ENCODE data around the gene ENTPD2.
"Not testable (repeated sequence)": the region's sequence is repeated elsewhere in the genome, so short reads cannot be mapped to it uniquely, and the experiment has no call there.

Gene ENTPD2

DNA sequence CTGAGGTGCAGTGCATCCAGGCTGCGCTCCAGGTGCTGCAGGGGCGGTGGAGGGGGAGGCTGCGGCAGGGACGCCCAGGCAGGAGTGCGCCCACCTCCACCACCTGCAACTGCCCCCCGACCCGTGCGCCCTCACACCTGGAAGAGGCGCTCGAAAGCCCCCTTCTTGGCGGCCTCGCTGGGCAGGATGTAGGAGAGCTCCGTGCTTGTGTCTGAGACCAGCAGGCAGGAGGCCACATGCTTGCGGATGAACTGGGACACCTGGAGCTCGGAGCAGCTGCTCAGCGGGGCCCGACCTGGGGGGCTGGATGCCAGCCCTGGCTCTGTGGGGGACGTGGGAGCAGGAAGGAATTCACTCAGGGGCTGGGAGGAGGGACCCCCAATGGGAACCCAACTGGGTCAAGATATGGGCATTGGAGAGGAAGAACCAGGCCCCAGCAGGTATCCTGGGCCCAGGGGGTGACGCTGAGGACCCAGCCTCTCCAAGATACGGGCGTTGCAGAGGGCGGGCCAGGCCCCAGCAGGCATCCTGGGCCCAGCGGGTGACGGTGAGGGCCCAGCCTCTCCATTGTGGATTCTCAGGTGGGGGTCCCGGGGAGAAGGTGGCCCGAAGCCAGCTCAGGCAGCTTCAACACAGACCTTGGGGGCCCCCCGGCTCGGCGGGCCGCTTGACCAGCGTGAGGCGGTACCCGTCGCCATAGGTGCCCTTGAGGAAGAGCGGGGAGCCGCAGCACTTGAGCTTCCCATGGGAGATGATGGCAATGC, 38.9 kb downstream of the ENTPD2 start:
- Mint-ChIP-seq H3K9me3 (ENCODE audit: low read depth) (no peaks in the 10 kb centered on the region), H3K27ac (no peak overlapping the region), H3K4me3 (no peak overlapping the region), H3K4me1 (ENCODE audit: low read depth) (no peaks in the 10 kb centered on the region), H3K27me3 (no peaks in the 10 kb centered on the region), H3K36me3 (no peaks in the 10 kb centered on the region)

DNA sequence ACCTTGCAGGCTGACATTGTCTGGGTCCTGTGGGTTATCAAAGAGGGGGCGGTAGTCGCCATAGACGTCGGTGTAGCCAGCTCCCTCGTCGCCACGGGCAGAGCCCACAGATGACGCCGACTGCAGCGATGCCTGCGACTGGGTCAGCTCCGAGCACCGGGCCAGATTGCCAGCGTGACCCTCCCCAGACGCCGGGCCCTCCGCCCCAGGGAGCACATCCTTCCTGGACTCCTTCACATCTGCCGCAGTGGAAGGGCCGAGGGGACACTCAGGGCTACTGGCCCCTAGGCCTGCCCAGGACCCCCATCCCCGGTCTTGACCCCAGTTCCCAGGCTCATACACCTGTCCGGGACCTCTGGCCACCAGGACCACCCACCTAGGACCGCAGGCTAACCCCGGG, 39.7 kb downstream of the ENTPD2 start:
- Mint-ChIP-seq H3K4me1 (ENCODE audit: low read depth) (no peaks in the 10 kb centered on the region), H3K36me3 (no peaks in the 10 kb centered on the region), H3K9me3 (ENCODE audit: low read depth) (no peaks in the 10 kb centered on the region), H3K27ac (no peak overlapping the region), H3K27me3 (no peaks in the 10 kb centered on the region), H3K4me3 (no peak overlapping the region)

DNA sequence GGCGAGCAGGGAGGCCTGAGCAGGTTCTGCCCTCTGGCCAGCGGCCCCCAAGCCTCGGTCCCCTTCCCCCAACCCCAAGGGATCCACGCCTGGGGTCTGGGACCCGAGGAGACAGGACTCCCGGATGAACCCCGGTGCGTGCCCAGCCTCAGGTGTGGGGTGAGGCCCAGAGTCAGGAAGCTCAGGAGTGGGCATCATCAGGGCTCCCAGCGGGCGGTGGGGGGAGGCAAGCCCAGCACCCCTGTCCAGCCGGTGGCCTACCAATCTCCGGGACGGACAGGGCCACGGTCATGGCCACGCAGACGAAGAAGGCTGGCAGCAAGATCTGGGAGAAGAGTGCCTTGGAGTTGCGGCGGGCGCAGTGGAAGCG, 40.3 kb downstream of the ENTPD2 start:
- no peaks in the 10 kb centered on the region for H3K27me3 Mint-ChIP-seq
- no peaks in the 10 kb centered on the region for H3K4me1 Mint-ChIP-seq (ENCODE audit: low read depth)
- H3K4me3 Mint-ChIP-seq: no peak overlapping the region
- no peak overlapping the region for H3K27ac Mint-ChIP-seq
- no peaks in the 10 kb centered on the region for H3K36me3 Mint-ChIP-seq
- H3K9me3 Mint-ChIP-seq (ENCODE audit: low read depth): no peaks in the 10 kb centered on the region

DNA sequence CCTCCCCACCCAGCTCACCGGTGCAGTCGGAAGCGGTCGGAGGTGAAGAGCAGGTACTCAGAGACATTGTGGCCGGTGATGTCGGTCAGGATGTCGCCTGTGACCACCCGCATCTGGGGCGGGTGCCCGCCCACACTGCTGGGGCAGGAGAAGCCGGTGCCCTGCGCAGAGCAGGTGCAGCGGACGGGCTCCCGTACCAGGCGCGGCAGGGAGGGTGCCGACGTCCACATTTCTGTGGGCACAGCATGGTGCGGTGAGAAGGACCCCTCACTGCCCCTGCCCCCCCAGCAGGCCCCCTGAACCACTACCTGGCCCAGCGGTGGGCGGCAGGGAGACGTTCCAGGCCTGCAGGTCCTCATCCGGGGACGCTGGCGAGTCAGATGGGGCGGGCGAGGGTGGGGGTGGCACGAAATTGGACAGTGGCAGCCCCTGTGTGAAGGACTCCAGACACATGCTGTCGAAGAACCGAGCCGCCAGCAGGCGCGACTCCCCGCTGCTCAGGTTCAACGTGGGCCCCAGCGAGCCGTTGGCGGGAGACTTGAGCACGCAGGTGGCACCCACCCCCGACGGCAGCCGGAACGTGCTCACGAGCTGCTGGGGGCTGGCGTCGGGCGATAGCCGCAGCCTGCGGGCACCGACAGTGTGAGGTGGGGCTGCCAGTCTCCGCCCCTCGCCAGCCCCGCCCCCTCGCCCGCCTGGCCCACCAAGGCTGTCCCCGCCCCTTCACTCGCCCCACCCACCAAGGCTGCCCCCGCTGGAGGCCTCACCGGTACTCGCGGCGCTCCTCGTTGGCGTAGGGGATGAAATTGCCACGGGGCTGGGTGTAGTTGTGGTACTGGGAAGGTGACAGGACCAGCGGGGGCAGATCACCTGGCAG, 40.9 kb downstream of the ENTPD2 start:
- Mint-ChIP-seq H3K27me3 (no peaks in the 10 kb centered on the region), H3K4me3 (no peak overlapping the region), H3K36me3 (no peaks in the 10 kb centered on the region), H3K9me3 (ENCODE audit: low read depth) (no peaks in the 10 kb centered on the region), H3K4me1 (ENCODE audit: low read depth) (no peaks in the 10 kb centered on the region), H3K27ac (no peak overlapping the region)

DNA sequence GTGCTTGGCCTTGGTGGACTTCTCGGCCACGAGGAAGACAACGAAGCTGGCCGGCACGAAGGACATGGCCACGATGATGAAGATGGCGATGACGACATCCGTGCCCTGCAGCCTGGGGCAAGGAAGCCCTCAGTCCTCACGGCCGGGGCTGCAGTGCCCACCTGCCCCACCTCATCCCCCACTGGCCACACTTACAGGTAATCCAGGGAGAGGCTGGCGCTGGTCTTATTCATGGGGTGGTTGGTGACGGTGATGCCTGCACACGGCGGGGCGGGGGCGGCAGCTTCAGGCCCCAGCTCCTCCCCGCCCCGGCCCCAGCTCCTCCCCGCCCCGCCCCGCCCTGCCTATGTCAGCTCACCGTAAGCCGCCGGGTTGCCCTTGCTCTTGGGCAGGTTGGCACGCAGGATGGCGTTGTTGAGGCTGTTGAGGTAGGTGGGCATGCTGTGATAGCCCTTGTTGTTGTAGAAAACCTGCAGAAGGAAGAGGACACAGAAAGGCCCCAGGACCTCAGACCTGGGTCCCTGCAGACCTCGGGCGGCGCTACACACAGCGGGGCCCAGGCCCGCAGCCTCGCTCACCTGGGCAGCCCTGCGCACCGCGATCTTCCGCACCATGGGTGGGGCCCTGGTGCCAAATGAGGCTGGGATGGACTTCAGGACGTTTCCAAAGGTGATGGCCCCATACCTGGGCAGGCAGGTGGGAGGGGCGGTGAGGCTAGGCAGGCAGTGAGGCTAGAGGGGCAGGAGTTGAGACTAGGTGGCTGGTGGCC, 41.8 kb downstream of the ENTPD2 start:
- no peak overlapping the region for H3K27ac Mint-ChIP-seq
- no peaks in the 10 kb centered on the region for H3K4me1 Mint-ChIP-seq (ENCODE audit: low read depth)
- no peak overlapping the region for H3K4me3 Mint-ChIP-seq
- H3K36me3 Mint-ChIP-seq: no peaks in the 10 kb centered on the region
- no peaks in the 10 kb centered on the region for H3K27me3 Mint-ChIP-seq
- no peaks in the 10 kb centered on the region for H3K9me3 Mint-ChIP-seq (ENCODE audit: low read depth)

DNA sequence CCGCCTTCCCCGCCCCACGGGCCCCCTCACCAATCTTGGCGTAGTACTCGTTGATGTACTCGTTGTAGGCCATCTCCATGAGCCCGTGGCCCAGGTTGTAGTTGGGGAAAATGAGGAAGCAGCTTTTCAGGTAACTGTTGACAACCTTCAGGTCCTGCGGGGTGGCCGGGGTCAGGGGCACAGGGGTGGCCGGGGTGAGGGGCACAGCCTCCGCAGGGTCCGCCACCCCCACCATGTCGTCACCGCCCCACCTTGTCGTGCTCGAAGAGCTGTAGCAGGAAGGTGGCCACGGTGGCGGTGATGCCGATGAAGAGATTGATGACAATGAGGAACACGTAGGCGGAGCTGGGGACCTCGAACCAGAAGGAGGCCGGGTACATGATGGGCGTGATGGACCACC, 42.7 kb downstream of the ENTPD2 start:
- no peak overlapping the region for H3K27ac Mint-ChIP-seq

DNA sequence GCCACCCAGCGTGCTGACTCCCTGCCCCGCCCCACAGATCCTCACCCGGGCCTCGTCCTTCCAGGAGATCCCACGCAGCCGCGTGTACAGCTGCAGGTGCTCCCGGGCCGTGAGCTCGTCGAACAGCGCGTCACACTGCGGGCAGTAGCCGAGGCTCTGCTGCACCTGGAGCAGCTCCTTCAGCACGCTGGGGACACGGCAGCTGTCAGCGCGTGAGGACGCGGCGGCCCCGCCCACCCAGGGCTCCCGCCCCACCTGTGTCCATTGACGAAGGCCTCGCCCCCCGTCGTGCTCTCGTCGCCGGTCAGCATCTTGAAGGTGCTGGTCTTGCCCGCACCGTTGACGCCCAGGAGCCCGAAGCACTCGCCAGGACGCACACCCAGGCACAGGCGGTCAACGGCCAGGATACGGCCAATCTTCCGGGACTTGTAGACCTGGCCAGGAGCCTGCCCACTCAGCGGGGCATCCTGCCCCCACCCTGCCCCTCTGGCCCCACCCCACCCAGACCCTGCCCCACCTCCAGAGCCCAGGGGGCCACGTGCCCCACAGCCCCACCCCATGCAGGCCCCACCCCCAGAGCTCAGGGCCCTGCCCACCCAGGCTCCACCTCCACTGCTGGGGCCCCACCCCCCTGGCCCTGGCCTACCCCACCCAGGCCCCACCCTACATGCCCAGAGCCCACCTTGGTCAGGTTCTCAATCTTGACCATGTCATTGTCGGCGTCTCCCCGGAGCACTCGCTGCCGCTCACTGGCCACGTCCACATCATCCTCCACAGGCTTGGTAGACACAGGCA, 43.7 kb downstream of the ENTPD2 start:
- Mint-ChIP-seq H3K27me3 (no peaks in the 10 kb centered on the region), H3K9me3 (ENCODE audit: low read depth) (no peaks in the 10 kb centered on the region), H3K4me1 (ENCODE audit: low read depth) (peaks cover 4% of the 10 kb centered on the region), H3K4me3 (no peak overlapping the region), H3K27ac (no peak overlapping the region), H3K36me3 (no peaks in the 10 kb centered on the region)

More for the DNA sequence above, 42.7 kb downstream of the ENTPD2 start:
- no peaks in the 10 kb centered on the region for H3K36me3 Mint-ChIP-seq
- no peaks in the 10 kb centered on the region for H3K27me3 Mint-ChIP-seq
- H3K4me3 Mint-ChIP-seq: no peak overlapping the region
- peaks cover 2% of the 10 kb centered on the region for H3K4me1 Mint-ChIP-seq (ENCODE audit: low read depth)
- H3K9me3 Mint-ChIP-seq (ENCODE audit: low read depth): no peaks in the 10 kb centered on the region

DNA sequence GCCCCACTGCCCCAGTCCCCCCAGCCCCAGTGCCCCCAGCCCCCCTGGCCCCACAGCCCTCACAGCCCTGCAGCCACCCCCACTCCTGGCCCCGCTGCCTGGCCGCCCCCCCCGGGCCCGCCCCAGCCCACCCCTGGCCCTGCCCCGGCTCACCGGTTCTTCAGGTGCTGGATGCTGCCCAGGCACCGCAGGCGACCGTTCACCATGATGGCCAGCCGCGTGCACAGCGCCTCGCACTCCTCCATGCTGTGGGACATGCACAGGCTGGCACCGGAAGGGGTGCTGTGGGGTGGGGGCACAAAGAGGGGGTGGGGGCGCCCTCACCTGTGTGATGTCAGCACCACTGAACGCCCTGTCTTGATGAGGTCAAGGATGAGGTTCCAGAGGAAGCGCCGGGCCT, 44.6 kb downstream of the ENTPD2 start:
- Mint-ChIP-seq H3K27ac (no peak overlapping the region), H3K36me3 (no peaks in the 10 kb centered on the region), H3K9me3 (ENCODE audit: low read depth) (no peaks in the 10 kb centered on the region), H3K27me3 (no peaks in the 10 kb centered on the region), H3K4me1 (ENCODE audit: low read depth) (peaks cover 6% of the 10 kb centered on the region), H3K4me3 (no peak overlapping the region)

DNA sequence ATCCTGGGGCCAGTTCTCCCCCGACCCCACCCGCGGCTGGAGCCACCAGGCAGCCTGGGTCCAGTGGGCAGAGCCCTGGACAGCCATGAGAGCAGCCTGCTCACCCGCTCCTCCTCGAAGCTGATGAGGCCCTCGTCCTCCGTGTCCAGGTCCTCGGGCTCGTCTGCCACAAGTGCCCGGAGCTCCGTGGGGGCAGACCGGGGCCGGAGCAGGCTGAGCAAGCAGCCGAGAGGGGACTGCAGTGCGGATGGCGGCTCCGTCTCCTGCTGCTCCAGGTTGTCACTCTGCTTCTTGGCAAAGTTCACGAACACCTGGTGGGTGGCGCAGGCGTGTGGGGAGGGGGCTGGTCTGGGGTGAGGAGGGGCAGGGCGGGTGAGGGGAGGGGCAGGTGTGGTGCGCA, 45.5 kb downstream of the ENTPD2 start:
- Mint-ChIP-seq H3K36me3 (no peaks in the 10 kb centered on the region), H3K27me3 (no peaks in the 10 kb centered on the region), H3K27ac (no peak overlapping the region), H3K9me3 (ENCODE audit: low read depth) (no peaks in the 10 kb centered on the region), H3K4me3 (no peak overlapping the region), H3K4me1 (ENCODE audit: low read depth) (peaks cover 6% of the 10 kb centered on the region)

DNA sequence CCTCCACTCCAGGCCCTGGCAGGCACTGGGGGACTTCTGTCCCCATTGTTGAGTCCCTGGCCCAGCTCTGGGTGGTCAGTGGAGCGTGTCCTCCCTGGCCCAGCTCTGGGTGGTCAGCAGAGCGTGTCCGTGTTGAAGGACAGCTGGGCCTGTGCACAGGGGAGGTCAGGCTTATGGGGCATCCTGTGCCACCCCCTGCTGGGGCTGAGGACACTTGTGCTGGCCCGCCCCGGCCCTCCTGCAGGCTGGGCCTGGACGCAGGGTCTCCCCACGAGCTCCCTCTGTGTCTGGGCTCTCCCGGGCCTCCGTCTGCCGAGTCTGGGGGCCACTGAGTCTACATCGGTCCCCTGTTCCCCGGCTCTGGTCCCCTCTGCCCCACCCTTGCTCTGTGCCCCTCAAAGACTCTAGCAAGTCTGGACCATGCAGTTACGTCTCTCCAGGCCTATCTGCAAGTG, 46.0 kb downstream of the ENTPD2 start:
- no peak overlapping the region for H3K4me3 Mint-ChIP-seq
- H3K4me1 Mint-ChIP-seq (ENCODE audit: low read depth): peaks cover 6% of the 10 kb centered on the region
- no peaks in the 10 kb centered on the region for H3K27me3 Mint-ChIP-seq
- H3K36me3 Mint-ChIP-seq: no peaks in the 10 kb centered on the region
- no peak overlapping the region for H3K27ac Mint-ChIP-seq
- H3K9me3 Mint-ChIP-seq (ENCODE audit: low read depth): no peaks in the 10 kb centered on the region

DNA sequence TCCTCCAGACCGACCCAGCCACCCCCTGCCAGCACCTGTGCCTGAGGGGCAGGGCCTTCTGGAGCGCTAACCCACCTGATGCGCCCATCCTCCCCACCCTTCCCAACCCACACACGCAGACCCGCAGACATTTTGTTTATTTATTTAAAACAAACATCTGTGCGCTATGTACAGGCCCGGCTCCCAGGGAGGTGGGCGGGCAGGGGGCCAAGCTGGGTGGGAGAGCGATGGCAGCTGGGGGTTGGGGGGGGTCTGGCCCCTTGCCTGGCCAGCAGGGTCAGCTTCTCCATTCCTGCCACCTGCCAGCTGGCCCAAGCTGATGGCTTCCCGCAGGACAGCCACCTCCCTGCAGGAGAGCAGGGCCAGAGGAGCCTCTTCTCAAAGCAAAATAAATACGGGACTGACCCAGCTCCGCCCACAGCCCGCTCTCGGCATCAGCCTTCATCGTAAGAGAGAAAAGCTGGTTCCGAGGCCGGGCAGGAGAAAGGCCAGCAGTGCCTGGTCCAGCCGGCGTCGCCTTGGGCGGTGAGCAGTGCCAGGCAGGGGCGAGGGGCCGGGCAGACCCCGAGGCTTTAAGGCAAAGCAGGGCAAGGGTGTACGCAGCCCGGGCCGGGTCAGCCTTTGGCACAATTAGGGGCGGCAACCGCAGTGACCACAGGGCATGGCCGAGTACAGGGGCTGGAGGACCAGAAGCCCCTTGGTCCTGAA, 46.6 kb downstream of the ENTPD2 start:
- H3K36me3 Mint-ChIP-seq: no peaks in the 10 kb centered on the region
- peaks cover 6% of the 10 kb centered on the region for H3K4me1 Mint-ChIP-seq (ENCODE audit: low read depth)
- H3K27me3 Mint-ChIP-seq: no peaks in the 10 kb centered on the region
- no peak overlapping the region for H3K27ac Mint-ChIP-seq
- H3K4me3 Mint-ChIP-seq: no peak overlapping the region
- H3K9me3 Mint-ChIP-seq (ENCODE audit: low read depth): no peaks in the 10 kb centered on the region

DNA sequence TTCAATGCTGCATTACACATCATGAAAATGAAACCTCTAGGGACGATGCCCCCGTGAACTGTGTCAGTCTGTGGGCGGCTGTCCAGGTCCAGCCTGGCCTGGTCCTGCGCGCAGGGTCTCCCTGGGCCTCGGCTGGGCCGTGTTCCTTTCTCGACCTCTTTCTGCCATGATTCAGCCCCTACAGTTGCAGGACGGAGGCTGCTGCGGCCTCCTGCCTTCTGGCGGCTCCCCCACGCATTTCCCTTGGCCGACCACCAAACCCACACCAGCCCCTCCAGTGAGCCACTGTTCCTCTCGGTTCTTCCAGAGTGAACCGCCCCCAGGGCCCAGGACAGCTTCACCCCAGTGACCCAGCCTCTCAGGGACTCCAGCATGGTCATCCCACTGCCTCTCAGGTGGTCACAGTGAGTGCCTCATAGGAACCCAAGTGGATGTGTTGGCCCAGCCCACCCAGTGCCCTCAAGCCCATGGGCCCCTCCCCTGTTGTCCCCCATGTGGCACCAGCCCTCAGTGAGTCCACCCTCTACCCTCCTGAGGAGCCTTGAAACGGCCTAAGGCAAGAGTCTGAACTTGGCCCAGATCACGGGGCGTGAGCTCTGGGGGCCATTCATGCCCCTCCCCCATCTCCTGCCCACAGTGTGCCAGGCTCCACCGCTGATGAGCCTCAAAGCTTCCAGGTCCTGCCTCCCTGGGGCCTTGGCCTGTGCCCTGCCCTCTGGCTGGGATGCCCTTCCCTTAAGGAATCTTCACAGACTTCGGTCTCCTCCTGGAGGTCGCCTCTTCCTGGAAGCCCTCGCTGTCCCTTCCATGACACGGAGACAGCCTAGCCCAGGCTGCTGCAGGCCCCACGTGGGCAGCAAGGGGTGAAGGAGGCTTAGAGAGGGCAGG, 47.5 kb downstream of the ENTPD2 start:
- Mint-ChIP-seq H3K9me3 (ENCODE audit: low read depth) (no peaks in the 10 kb centered on the region), H3K4me1 (ENCODE audit: low read depth) (peaks cover 6% of the 10 kb centered on the region), H3K36me3 (no peaks in the 10 kb centered on the region), H3K27ac (no peak overlapping the region), H3K27me3 (no peaks in the 10 kb centered on the region), H3K4me3 (no peak overlapping the region)

DNA sequence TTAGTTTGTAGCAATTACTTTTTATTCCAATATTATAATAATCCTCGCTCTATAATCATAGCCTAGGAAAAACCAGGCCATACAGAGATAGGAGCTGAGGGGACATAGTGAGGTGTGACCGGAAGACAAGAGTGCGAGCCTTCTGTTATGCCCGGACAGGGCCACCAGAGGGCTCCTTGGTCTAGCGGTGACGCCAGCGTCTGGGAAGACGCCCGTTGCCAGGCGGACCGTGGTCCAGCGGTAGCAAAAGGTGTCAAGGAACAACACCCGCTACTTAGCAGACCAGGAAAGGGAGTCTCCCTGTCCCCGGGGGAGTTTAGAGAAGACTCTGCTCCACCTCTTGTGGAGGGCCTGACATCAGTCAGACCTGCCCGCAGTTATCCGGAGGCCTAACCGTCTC, 49.6 kb downstream of the ENTPD2 start:
- not testable (repeated sequence) for H3K9me3 Mint-ChIP-seq (ENCODE audit: low read depth); H3K4me3 Mint-ChIP-seq; H3K27me3 Mint-ChIP-seq; H3K36me3 Mint-ChIP-seq; H3K27ac Mint-ChIP-seq
- peaks cover 14% of the 10 kb centered on the region for H3K4me1 Mint-ChIP-seq (ENCODE audit: low read depth)
